Ammon's horn (tissue), 1 donor: Measurements from ENCODE around the gene UBASH3B.

Experiments
- DNase-seq: peaks from one replicate; pipeline ENCODE4 v3.0.0-alpha.2; 2016; ENCODE audit warnings: low spot score

UBASH3B gene

DNA sequence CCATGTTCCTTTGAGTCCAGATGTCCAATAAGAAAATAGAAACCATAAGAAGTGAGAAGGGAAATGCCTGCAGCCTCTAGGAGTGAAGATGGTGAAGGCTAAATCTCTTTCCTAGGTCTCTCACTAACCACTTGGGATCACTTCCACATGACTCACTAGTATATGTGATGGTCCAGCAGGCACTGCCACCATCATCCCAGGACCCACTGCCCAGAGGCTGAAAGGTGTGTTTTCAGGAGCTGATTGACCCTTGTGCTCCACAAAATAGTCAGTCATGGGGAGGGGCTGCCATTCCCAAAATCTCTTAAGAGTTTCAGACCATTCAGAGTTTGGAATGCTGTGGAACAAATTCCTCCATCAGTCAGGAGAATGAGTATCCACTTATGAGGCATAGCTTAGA, 22.9 kb downstream of the UBASH3B start:
- DNase-seq: no peak

GRCh38 chr11:122679466-122679865, 23.9 kb downstream of the UBASH3B start:
- DNase-seq: no peak

DNA sequence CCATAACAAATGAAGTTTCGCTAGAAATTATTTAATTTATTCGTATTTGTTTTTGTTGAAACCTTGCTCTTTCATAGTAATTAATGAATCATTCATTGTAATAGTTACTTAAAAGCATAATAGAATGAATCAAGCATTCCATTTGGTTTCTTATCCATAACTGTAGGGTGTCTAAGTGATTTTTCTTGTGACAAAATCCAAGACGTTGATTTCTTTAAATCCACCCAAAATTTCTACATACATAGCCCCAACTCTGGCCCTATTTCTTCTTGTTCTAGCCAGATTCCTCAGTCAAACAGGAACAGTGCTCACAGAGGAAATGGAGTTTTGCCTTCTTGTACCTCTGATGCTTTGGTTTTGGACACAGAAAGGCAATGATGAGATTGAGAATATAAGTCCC, 25.5 kb downstream of the UBASH3B start:
- DNase-seq: no peak

GRCh38 chr11:122681735-122682134, 26.2 kb downstream of the UBASH3B start:
- peak; percentile 70 for DNase-seq

- no peak for DNase-seq
Observed at GRCh38 chr11:122682464-122682863, 26.9 kb downstream of the UBASH3B start.

DNA sequence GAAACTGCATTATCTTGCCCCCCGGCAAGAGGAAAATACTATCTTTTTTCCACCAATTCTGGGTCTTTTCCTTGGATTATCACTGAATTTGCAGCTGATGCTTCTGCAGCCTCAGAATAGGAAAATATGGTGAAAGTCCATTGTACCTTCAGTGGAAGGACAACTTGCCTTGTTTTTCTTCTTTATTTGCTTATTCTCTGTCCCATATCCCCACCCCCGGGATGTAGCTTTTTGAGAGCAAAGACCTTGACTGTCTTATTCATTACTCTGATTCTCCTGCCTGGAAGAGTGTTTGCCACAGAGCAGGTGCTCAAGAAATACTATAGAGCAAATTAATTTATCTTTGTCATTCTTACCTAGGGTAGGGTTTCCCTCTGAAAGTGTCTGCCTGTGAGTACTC, 29.5 kb downstream of the UBASH3B start:
- DNase-seq: no peak

DNA sequence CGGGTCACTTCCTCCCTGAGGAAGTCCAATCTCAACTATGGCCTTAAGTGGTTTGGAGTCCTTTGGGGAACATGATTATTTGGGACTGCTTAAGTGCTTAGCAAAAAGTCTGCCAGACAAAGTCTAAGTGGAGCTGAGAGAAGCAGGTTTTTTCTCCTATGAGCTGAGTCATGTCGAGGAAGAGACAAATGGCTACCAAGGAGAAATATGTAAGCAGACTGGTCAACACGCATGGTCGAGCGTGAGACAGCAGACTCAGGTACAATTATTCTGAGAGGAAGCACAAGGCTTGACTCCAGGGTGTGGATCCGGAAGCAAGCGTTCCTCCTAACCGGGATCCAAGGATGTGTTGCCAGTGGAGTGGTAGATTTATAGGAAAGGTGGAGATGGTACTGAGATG, 30.6 kb downstream of the UBASH3B start:
- no peak for DNase-seq

DNA sequence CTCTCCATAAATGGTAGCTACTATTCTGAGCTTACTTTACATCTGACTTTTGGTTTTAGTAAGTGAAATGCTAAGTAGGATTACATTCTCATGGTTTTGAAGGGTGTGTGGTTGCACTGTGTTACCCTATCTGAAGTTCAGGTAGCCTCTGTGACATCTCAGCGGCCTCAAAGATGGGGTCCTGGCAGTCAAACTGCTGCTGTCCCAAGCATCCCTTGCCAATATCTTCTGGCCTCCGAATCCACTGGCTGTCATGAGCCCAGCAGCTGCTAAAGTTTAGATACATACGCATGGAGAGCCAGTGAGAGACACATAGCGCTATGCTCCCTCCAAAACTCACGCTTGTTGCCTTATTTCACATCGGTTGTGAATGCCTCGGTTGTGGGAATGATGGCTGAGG, 34.9 kb downstream of the UBASH3B start:
- DNase-seq: no peak

- DNase-seq: no peak
Observed at GRCh38 chr11:122690801-122691548, 35.5 kb downstream of the UBASH3B start.

DNA sequence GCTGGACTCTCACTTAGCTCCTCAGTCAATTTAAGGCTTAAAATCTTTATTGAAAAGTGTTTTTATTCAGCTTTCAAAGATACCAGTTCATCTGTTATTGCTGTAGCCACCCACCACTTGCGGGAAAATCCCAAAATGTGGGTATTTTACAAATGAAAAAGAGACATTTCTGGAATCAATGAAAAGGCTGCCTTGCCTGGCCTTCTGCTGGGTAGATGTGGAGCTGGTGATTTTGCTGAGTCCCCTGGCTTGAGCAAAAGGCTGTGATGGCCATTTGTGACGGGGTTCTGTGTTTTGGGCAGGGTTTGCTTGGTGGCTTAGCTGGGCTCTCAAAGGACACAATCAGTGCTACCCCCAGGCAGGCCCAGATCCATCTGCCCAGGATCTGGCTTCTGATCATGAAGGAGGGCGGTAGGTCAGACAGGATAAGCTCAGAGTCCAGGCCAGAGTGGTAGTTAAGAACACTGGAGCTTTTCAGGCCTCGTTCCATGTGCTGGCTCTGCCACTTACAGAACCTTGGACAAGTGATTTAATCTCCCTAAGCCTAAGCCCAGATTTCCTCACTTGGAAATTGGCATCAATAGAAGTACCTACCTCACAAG, 36.1 kb downstream of the UBASH3B start:
- DNase-seq: no peak

DNA sequence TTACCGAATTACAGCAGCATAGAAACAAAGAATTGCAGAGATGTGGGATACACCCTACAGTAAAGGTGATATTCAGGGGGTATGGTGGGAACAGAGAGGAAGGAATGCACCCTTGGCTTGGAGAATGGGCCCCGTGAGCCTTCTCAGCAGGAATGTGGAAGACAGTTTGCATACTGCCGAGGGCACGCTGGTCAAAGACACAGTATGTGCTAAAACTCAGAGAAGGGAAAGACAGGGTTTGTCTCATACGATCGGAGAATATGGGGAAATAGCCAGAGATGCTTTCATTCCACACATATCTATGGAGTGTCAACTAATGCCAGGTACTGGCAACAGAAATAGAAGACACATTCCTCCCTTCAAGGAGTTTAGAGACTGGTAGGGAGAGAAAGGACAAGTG, 36.9 kb downstream of the UBASH3B start:
- no peak for DNase-seq

- DNase-seq: peak; percentile 40
Observed at GRCh38 chr11:122695076-122695615, 39.6 kb downstream of the UBASH3B start.

- DNase-seq: no peak
Observed at GRCh38 chr11:122696662-122697061, 41.1 kb downstream of the UBASH3B start.

DNA sequence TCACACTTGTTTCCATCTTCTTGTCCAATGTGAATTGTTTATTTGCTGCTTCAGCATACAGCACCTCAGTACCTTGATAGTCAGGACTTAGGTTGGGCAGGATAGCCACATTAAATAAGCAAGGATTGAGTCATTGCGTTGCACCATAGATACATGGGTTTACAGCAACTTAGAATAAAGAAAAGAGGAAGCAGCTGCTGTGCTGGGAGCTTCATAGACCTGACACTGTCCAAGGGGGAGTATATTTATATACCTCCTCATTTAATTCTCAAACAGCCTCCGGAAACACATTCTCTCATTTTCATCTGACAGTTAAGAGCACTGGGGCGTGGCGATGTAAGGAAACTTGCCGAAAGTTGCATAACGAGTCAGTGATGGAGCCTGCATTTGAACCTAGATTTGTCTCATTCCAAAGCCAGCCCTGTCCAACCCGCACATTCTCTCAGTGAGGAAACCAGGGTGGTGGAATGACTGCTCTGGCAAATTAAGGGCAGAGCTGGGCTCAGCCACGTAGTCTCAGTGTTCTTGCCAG, 42.2 kb downstream of the UBASH3B start:
- no peak for DNase-seq

DNA sequence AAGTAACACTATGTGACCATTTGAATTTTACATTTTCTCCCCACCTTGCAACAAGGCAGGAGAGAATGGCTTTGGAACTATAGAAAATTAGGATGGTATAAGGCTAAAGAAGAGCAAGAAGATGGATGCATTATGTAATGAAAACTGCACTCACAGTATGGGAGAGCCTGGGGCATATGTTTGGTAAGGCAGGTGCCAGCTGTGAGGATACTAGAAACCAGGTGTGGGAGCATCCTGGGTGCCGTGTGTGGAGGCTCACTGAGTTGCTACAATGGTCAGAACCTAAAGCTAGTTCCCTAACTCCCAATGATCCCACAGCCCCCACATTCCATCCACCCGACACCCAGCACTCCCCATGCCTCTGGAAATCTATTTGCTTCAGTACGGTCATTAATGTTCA, 42.9 kb downstream of the UBASH3B start:
- no peak for DNase-seq

DNA sequence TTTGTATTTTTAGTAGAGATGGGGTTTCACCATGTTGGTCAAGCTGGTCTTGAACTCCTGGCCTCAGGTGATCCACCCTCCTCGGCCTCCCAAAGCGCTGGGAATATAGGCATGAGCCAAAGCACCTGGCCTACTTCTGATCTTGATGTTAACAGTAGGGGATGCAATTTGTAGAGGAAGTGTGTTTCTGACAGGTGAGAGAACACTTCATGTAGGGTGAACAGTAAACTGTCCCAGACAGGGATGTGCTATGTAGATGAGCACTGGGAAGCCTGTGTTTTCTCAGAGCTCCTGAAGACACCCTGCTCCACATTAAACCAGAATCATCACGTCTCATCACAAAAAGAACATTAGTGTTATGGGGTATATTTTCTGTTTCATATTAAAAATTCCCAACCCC, 45.1 kb downstream of the UBASH3B start:
- DNase-seq: no peak

DNA sequence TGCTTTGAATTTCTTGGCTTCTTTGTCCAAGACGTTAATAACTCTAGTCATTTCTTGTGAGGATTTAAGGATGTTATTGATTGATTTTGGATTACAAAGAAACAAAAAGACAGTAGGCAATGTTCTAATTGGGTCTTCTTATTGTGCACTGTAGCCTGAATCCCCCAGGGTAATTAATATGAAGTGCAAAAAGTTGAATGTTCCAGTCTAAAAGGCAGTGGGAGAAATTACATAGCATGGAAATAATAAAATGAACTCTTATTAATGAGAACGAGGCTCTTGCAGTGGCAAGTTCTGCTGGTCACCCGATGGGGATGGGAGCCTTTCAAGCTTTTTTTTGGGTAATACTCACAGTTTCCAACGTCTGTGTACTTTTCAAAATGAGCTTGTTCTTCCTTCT, 45.6 kb downstream of the UBASH3B start:
- DNase-seq: no peak

GRCh38 chr11:122703541-122704272, 48.2 kb downstream of the UBASH3B start:
- DNase-seq: no peak

DNA sequence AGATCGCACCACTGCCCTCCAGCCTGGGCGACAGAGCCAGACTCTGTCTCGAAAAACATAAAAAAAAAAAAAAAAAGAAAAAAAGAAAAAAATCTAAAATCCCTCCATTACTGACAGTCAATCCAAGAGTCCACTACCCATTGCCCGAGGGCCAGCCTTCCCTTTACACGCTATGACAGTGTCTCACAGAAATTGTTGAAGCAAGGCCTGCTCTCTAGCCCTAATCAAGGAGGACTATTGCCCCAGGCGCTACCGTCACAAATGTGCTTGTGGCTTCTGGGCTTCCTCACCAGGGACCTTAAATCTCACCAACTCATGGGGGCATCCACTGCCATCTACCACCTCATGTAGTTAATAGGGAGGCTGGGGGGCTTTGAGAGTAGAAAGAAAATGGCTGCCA, 49.9 kb downstream of the UBASH3B start:
- no peak for DNase-seq

- no peak for DNase-seq
Observed at GRCh38 chr11:122706291-122707088, 51.0 kb downstream of the UBASH3B start.

DNA sequence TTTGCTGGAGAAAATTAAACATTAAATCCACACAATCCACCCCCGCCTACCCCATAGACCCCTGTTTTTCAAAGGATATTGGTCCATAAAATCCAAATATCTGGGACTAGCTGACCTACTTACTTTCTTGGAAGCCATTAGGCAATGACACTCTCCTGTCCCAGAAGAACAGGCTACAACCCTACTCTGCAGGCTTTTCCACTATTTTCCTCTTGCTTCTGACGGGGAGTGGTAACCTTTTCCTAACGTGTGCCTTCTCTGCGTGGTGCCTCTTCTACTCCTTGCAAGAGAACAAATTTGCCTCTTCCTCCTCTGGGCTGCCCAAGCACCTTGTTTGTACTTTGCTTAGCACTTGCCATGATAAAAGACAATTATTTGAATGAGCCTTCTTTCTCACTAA, 51.6 kb downstream of the UBASH3B start:
- DNase-seq: no peak

DNA sequence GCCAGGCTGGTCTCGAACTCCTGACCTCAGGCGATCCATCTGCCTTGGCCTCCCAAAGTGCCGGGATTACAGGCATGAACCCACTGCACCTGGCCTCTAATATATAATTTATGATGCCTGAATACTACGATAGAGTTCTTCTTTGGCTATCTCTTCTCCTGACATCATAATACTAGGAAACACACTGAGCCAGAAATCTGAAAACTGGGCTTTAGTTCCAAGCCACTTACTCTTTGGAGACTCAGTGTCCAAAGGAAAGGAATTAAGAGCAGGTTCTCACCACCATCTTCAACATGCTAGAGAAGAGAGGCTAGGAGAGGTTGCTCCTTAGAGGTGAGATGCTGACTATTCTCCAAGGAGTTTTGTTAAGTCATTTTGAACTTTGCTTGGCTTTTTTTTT, 52.4 kb downstream of the UBASH3B start:
- no peak for DNase-seq
